ENCODE data around the gene SEMA5B.

Gene SEMA5B, protein sequence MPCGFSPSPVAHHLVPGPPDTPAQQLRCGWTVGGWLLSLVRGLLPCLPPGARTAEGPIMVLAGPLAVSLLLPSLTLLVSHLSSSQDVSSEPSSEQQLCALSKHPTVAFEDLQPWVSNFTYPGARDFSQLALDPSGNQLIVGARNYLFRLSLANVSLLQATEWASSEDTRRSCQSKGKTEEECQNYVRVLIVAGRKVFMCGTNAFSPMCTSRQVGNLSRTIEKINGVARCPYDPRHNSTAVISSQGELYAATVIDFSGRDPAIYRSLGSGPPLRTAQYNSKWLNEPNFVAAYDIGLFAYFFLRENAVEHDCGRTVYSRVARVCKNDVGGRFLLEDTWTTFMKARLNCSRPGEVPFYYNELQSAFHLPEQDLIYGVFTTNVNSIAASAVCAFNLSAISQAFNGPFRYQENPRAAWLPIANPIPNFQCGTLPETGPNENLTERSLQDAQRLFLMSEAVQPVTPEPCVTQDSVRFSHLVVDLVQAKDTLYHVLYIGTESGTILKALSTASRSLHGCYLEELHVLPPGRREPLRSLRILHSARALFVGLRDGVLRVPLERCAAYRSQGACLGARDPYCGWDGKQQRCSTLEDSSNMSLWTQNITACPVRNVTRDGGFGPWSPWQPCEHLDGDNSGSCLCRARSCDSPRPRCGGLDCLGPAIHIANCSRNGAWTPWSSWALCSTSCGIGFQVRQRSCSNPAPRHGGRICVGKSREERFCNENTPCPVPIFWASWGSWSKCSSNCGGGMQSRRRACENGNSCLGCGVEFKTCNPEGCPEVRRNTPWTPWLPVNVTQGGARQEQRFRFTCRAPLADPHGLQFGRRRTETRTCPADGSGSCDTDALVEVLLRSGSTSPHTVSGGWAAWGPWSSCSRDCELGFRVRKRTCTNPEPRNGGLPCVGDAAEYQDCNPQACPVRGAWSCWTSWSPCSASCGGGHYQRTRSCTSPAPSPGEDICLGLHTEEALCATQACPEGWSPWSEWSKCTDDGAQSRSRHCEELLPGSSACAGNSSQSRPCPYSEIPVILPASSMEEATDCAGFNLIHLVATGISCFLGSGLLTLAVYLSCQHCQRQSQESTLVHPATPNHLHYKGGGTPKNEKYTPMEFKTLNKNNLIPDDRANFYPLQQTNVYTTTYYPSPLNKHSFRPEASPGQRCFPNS

DNA sequence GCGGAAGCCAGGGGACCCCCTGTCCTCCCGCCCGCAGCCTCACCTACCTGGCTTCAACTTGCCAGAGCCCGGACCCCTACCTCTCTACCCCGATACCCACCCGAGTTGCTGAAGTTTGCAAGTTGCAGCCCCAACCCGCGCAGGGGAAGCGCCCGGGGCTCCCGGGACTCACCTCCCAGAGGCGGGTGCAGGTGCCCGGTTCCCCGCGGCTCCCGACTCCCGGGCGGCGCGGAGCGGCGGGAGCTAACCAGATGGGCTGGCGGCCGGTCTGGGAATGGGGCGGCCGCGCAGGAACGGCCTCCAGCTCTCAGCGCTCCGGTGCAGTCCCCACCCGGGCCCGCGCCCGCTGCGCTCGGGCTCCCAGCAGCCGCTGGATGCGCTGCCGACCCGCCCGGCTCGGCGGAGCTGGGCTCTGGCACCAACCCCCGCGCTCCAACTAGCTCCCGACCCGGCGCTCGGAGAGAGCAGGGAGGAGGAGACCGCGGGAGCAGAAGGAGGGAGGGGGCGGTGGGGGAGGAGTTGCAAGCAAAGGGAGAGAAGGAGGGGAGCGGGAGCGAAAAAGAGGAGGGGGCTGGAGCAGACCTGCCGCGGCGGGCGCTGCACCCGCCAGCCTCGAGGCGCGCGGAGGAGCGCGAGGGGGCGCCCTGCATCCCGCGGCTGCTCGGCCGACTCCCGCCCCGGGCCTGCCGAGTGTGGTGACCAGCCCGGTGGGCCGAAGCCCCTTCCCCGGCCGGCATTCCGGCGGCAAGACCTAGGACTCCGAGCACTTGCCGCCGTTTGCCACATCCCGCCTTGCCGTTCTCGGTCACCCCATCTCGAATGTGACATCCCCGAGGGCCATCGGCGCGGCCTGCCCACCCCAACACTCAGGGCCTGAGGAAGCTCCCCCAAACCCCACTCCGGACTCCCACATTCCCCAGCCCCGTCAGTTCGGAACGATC lies at the start of gene SEMA5B:
SEMA5B (minus strand) TSS at position 472 of the 941 bp plus-strand sequence. CDS start 66,500 bp downstream, outside the sequence.
- no peak for DNase-seq

DNA sequence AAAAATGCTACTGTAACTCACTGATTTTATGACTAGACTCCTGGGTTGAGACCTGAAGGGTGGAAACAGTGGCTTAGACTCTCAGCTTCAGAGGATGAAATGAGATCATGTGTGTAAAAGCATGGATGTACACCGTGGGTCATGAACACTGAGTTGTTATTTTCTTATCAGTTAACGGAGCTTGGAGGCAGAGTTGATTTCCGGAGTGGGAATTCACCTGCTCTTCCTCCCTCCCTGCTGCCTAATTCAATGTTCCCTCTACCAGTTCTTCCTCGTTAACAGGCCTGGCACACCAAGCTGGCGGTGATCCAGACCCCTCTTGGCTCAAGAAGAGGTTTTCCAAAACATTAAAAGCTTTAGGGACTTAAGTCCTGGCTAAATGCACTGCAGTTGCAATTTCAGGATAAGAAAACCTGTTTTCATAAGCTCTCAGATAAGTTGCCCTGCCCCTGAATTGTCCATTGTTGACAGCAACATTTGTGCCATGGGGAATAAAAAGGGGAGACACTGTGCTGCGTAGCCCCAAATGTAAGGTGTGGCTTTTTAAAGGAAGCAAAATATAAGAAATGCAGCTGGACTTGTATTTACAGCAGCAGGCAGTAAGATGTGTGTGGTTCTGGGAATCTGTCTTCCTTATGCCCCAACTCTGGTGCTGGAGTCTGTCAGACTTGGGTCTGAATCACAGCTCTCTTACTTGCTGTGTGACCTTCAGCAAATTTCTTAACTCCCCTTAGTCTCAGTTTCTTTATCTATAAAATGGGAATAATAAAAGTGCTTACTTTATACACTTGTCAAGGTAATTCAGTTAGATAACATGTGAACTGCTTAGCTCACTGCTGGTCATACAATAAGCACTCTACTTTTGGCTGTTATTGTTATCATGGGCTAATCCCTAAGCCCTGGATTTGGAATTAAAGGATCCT lies 49.2 kb upstream of the SEMA5B start:
- DNase-seq = no peak

DNA sequence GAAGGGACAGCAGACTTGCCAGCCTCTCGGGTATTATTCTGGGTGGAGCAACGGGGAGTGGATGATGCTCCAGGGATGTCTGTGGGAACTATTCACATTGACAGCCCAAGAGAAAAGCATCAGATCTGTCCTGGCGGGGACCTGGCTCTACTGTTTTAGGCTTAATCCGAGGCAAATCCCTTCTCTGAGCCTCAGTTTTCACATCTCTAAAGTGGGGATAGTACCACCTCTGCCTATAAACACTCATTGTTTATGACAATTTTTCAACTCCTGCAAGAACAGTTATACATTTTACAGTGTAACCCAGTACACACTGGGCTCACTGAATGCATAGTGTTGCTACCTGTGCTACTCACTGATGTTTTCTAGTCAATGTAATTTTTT lies 48.5 kb upstream of the SEMA5B start:
- no peak for DNase-seq

DNA sequence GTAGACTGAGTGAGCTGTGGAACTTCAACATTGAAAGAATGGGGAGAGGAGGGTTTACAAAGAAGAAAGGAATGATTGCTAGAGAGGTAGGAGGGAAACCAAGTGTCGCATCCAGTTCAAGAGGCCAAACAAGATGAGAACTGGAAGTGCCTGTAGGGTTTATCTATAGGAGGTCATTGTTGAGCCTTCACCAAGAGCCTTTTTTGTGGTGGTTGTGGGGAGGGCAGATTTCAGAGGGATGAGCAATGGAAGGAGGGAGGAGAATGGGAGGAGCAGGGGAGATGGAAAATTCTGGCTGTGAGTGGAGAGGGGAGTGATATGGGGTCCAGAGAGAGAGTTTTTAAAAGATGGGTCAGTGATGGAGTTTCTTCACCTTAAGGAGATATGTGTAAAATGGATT lies 47.8 kb upstream of the SEMA5B start:
- no peak for DNase-seq

DNA sequence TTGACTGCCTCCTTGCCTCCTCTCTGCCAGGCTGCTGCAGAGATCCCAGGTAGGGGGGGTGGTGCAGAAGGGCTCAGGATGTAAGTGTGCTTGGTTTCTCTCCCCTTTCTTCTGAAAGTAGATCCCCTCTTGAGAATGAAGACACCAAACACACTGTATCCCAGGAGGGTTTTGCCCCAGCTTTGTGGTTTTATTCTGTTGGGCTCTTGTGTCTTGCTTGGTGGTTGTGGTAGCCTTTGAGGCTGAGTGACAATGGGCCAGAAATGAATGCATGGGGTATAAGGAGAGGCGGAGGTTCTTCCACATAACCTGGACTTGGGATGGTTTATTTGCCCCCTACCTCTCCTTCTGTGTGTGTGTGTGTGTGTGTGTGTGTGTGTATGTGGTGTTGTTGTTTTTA lies 45.0 kb upstream of the SEMA5B start:
- no peak for DNase-seq

DNA sequence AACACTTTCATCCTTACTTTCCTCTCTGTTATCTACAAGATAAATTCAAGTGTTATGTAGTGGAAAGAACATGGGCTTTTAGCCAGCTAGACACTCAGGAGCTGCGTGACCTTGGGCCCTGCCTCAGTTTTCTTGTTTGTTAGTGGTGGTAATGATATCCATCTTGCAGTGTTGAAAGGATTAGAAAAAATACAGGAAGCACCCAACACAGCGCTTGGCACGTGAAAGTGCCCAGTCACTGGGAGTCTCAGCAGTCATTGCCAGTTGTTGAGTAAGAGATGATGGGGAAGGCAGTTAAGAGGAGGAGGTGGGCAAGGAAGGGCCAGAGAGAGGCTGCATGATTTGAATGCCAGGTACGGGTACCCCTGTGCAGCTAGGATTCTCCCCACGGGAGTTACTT lies 44.6 kb upstream of the SEMA5B start:
- no peak for DNase-seq

DNA sequence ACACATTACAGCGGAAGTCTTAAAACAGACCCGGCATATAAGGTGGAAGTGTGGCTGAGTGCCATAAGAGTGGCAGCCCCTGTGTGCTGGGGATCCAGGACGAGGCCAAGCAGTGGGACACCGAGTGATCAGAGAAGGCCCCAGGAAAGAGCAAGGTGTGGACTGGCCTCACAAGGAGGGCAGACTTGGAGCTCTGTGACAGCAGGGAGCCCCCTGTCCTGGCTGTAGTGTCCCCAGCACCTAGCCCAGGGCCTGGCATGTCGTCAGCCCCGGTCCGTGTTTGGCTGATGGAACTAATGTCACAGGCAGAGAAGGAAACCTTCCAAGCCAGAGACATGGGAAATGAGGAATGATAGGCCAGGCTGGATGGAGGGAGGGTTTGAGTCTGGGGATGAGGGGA lies 44.0 kb upstream of the SEMA5B start:
- no peak for DNase-seq

DNA sequence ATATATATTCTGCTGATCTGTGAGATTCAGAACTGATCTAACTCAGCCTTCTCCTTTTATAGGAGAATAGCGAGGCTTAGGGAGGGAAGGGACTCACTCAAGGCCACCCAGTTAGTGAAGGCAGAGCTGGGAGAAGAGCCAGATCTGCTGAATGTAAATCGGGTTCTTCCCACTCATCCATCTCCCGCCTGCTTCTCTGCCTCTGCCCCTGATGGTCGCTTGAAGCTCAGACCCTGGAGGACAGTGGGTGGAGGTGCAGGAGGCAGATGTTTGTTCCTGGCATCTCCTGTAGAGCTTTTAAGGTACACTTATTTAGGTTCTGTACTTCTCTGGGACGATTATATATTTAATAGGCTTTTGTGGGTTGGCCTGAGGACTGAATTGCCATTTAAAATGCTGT lies 43.6 kb upstream of the SEMA5B start:
- DNase-seq = no peak

DNA sequence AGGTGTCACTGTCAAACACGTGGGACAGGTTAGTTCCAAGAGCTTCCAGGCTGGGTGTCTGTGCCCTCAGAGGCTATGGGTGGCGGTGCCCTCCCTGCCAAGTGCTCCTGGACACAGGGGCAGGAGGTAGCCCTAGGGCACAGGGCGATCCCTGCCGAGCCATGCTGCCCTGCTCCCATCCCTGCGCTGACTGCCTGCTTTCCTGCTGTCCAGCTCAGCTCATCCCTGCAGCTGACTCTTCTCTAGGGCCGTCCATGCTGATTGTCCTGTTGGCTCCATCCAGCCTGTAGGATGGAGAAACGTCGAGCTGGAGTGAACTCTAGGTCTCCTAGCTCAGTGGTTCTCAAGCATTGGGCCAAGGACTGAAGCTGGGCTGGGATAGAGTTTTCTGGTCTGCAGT lies 42.9 kb upstream of the SEMA5B start:
- no peak for DNase-seq

DNA sequence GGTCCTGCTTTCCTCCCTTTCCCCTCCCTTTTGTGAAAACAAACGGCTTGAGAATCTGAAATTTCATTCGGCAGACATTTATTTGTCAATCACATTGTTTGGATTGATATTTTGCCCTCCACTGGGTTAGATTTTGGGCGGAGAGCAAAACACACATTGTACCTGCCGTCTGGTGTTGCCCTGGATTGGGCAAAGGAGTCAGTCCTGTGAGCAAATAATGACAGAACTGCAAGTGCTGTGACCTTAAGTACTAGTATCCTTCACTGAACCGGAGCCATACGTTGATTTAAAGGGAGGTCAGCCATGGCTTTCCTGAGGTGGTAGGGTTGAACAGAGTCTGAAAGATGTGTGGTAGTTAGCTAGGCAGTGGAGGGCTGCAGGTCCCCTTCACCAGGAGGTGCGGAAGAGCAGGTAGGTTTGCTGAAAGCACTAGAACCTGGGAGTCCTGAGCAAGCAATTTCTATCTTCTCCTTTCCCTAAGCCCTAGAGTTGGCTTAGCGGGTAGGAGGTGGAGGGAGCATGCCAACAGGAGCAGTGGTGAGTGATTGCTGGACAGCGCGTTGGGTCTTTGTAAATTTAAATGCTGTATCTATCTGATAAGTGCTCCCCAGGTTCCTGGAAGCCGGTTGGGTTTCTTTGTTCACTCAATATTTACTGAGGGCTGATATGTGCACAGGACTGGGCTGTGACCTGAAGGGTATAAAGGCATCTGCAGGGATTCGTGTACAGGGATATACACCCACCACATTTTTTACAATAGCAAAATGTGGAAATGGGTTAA lies 41.2 kb upstream of the SEMA5B start:
- DNase-seq = no peak

DNA sequence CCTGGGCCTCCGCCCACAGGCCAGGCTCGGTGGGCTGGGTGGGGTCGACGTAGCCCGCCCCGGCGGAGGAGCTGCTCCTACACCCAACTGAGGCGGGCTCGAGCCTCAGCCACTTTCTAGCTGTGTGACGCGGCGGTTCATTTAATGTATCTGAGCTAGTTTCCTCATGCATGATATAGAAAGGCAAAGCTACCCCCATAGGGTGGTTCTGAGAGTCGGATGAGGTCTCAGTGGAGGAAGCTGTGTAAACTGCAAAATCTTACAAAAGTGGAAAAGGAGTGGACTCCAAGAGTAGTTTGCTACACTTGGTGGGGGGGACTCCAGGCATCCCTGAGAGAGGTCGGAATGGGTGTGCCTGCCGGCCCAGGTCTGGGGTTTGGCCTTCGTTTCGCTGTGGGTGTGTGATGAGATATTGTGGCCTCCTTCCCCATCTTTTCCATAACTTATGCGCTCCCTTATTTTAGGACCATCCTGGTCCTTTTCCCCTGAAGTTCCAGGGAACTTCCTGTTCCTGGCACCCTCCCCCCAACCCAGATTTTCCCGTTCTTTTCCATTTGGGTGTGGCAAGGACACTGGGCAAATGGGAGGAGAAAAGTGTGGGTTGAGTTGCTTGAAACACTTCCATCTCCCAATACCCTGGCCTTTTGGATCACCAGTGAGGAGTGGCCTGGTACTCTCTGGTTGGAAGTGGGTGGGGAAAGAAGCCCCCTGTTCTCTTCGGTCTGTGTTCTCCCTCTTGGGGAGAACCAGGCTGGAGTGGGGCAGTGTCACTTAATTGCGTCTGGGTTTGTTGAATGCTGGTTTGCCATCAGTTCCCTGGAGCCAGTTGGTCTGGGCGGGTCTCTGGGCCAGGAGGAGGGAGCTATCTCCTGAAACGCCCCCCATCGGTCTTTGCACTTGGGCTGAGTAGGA lies 40.4 kb upstream of the SEMA5B start:
- DNase-seq = peak; percentile 3

DNA sequence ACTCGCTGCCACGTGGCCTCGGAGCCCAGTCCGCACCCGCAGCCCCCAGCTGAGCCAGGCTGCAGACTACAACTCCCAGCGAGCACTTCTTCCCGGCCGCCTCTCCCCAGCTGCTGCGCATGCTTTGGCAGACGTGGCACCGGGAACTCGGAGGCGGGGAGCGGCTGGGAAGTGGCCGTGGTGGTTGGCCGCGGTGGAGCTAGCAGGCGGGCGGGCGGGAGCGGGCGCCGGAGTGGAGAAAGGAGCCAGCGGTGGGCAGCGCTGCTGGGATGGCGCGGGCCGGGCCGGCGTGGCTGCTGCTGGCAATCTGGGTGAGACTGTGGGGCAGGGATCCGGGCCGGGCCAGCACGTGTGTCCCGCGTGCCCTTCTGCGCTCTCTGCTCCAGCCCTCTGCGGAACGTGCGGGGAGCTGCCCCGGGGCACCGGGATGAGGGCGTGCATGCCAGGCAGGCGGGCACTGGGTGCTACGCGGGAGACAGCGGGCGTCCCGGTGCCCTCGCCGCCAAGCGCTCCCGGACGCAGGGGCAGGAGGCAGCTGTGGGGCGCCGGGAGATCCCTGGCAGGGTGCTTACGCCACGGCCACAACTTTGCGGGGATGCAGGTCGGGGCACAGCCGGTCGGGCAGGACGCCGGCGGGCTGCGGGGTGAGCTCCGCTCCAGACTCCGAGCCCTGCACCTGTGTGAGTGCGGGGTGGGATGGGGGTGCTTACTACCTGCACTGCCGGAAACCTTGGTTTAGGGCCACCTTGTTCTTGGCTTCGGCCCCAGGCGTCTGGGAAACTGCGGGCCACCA lies 39.5 kb upstream of the SEMA5B start, which contains the start of gene PDIA5:
PDIA5 (plus strand) TSS at position 130 of the 793 bp plus-strand sequence; CDS start at position 270, 140 bp downstream.
- peak; percentile 51 for DNase-seq

DNA sequence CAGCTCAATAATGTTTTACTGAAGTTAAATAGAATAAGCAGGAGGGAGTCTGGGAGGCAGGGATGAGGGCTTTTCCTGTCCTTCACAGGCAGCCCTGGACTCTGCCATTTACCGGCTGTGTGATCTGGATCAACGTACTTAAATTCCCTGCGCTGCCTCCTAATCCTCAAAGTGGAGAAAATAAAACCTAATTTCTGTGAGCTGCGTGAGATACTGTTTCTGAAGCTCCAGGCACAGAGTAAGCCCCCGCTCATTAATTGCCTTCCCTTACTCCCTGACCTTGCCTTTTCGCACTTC lies 39.0 kb upstream of the SEMA5B start:
- no peak for DNase-seq

DNA sequence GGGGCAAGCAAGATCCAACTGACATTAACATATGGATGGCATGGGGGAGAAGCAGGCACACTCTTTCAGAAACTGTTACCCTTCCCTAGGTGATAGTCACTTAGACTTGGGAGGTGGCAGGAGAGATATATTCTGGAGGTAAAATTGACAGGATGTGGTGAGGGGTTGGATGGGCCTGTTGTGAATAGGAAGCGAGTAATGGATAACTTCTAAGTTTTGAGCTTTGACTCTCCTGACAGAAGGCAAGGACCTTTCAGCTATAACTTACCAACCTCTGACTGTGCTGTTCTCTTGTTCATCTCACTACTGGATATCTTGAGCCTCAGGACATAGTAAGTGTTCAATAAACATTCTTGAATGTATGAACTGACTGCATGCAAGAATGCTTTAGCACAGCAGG lies 37.4 kb upstream of the SEMA5B start:
- DNase-seq = no peak

DNA sequence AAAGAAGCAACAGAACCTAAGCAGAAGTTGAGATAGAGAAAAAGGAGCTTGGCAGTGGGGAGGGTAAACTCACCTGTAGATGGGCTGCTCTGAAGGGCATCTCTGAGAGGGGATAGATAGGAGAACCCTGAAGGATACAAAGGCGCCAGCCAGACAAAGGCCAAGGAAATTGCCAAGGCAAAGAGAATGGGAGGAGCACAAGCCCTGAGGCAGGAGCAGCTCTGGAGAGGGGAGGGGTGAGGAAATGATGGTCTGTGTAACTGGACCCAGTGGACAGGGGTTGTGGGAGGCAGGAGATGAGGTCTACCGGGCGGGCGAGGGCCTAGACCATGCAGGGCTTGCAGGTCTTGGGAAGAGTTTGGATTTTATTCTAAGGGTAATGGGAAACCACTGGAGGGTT lies 36.9 kb upstream of the SEMA5B start:
- no peak for DNase-seq

DNA sequence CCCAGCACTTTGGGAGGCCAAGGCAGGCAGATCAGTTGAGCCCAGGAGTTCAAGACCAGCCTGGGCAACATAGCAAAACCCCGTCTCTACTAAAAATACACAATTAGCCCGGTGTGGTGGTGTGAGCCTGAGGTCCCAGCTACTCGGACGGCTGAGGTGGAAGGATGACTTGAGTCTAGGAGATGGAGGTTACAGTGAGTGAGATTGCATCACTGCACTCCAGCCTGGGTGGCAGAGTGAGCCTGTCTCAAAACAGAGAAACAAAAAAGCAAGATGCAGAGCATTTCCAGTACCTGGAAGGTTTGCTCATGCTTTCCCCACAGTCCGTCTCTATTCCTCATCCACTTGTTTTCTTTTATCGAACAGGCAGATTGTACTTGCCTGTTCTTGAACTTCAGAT lies 35.5 kb upstream of the SEMA5B start:
- no peak for DNase-seq

DNA sequence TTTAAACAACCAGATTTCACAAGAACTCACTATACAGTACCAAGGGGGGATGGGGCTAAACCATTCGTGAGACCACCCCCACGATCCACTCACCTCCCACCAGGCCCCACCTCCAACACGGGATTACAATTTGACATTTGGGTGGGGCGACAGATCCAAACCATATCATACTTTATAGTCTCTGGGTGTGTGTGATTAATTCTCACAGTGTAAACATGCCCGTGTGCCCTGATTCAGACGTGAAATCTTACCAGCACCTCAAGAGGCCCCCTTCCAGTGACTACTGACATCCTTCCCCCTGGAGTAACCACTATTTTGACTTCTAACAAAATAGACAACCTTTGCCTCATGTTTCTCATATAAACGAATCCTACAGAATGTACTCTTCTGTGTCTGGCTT lies 34.3 kb upstream of the SEMA5B start:
- DNase-seq = no peak

DNA sequence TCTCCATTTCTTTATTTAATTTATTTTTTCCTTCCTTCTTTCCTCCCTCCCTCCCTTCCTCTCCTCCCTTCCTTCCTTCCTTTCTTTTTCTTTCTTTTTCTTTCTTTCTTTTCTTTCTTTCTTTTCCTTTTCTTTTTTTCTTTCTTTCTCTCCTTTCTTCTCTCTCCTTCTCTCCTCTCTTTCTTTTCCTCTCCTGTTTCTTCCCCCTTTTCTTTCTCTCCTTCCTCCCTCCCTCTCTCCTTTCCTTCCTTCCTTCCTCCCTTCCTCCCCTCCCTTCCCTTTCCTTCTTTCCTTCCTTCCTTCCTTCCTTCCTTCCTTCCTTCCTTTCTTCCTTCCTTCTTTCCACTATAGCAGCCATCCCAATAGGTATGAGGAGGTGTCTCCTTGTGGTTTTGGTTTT lies 32.5 kb upstream of the SEMA5B start:
- DNase-seq = no peak

DNA sequence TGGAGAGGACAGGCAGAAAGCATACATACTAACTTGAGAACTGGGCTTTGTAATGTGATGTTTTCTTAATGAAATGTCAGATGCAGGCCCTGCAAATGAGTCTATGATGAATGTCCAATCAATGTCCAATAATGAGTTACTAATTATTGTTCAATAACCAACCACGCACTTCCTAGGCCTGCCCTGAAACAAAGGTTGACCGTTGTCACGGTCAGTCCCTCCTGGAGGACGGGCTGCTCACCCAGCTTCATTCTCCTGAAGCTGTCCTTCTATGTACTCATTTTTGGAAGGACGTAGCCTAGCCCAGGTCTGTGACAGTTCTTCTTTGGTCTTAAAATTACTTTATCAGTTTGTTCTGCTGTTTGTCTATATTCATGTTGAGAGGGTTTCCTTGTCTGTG lies 30.9 kb upstream of the SEMA5B start:
- no peak for DNase-seq

All from CD4-positive, alpha-beta T cell treated with Interleukin-10 for 1 hour (primary cell).